ENCODE measurements around the gene GPC5.

DNA sequence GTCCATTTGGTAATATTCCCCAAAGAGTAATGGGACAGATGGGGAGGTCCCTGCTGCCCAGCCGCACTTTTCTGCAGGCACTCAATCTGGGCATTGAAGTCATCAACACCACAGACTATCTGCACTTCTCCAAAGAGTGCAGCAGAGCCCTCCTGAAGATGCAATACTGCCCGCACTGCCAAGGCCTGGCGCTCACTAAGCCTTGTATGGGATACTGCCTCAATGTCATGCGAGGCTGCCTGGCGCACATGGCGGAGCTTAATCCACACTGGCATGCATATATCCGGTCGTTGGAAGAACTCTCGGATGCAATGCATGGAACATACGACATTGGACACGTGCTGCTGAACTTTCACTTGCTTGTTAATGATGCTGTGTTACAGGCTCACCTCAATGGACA lies 295.0 kb downstream of the GPC5 start:
- TF ChIP-seq, protein P1, sequence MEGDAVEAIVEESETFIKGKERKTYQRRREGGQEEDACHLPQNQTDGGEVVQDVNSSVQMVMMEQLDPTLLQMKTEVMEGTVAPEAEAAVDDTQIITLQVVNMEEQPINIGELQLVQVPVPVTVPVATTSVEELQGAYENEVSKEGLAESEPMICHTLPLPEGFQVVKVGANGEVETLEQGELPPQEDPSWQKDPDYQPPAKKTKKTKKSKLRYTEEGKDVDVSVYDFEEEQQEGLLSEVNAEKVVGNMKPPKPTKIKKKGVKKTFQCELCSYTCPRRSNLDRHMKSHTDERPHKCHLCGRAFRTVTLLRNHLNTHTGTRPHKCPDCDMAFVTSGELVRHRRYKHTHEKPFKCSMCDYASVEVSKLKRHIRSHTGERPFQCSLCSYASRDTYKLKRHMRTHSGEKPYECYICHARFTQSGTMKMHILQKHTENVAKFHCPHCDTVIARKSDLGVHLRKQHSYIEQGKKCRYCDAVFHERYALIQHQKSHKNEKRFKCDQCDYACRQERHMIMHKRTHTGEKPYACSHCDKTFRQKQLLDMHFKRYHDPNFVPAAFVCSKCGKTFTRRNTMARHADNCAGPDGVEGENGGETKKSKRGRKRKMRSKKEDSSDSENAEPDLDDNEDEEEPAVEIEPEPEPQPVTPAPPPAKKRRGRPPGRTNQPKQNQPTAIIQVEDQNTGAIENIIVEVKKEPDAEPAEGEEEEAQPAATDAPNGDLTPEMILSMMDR (IDR thresholded peaks at IDR 0.05), result no peak
- TF ChIP-seq POLR2A (IDR thresholded peaks at IDR 0.05), result no peak

All from uterus (tissue), 2 donors.